ENCODE data around the gene YWHAG. TPM values are rescaled to one million over a fixed set of nuclear protein-coding genes. Genes with fewer than 3 reads are reported as not detected.
"Not testable (repeated sequence)": the region's sequence is repeated elsewhere in the genome, so short reads cannot be mapped to it uniquely, and the experiment has no call there.

The YWHAG gene
- total and polyA plus RNA-seq, 11 donors, result 85.5 to 282 (median 189) TPM

- intact Hi-C loops (cut with DNase I), result no loop called here
- DNase-seq (no peak), ATAC-seq (no peak)
- Histone ChIP-seq H3K4me3 (no peak overlapping the region), H3K9me3 (no peaks in the 10 kb centered on the region), H3K27me3 (no peaks in the 10 kb centered on the region), H3K4me1 (peaks cover 10 to 96% (median 80%) of the 10 kb centered on the region in 12 donors), H3K36me3 (peaks cover 0 to 26% (median 5%) of the 10 kb centered on the region in 9 donors), H3K27ac (peak overlapping the region in 11 of 12 donors; percentile 8 to 90 (median 35))
- WGBS, 4 donors, result 55 to 67% (median 58%) methylated on average over 6 of the region's 6 CpGs
- TF ChIP-seq CTCF (IDR thresholded peaks at IDR 0.05) (no peak), POLR2A (IDR thresholded peaks at IDR 0.05) (no peak)
These were observed 21.6 kb downstream of the YWHAG start for GRCh38 chr7:76337147-76337546.

- no peak overlapping the region for H3K4me3 ChIP-seq
- no peaks in the 10 kb centered on the region for H3K9me3 ChIP-seq
- H3K27me3 ChIP-seq, result no peaks in the 10 kb centered on the region
- TF ChIP-seq CTCF (IDR thresholded peaks at IDR 0.05) (no peak), POLR2A (IDR thresholded peaks at IDR 0.05) (no peak)
- ATAC-seq (no peak), DNase-seq (no peak)
- H3K36me3 ChIP-seq, result peaks cover 0 to 30% (median 0%) of the 10 kb centered on the region in 9 donors
- H3K4me1 ChIP-seq, result peaks cover 10 to 96% (median 82%) of the 10 kb centered on the region in 12 donors
- H3K27ac ChIP-seq, result peak overlapping the region in 6 of 12 donors; percentile 13 to 90 (median 29)
- intact Hi-C loops (cut with DNase I), result no loop called here
These were observed 22.7 kb downstream of the YWHAG start for GRCh38 chr7:76336094-76336493.

- WGBS, 4 donors, result 52 to 80% (median 71%) methylated on average over 2 of the region's 2 CpGs
- H3K27me3 ChIP-seq; intact Hi-C loops (cut with DNase I); H3K4me3 ChIP-seq; ATAC-seq; DNase-seq; H3K9me3 ChIP-seq: not testable (repeated sequence)
- peaks cover 6 to 97% (median 82%) of the 10 kb centered on the region in 12 donors for H3K4me1 ChIP-seq
- peak overlapping the region in 8 of 12 donors; percentile 7 to 90 (median 53) for H3K27ac ChIP-seq
- peaks cover 0 to 35% (median 0%) of the 10 kb centered on the region in 9 donors for H3K36me3 ChIP-seq
These were observed 23.4 kb downstream of the YWHAG start for GRCh38 chr7:76335417-76335816.

GRCh38 chr7:76334320-76334967 is 24.3 kb downstream of the YWHAG start:
- Histone ChIP-seq H3K4me3 (no peak overlapping the region), H3K9me3 (no peaks in the 10 kb centered on the region), H3K4me1 (peaks cover 6 to 93% (median 78%) of the 10 kb centered on the region in 12 donors), H3K36me3 (peaks cover 0 to 35% (median 5%) of the 10 kb centered on the region in 9 donors), H3K27ac (peak overlapping the region; percentile 43 to 90 (median 79)), H3K27me3 (no peaks in the 10 kb centered on the region)
- ATAC-seq (no peak), DNase-seq (no peak)
- intact Hi-C loops (cut with DNase I), result no loop called here
- TF ChIP-seq CTCF (IDR thresholded peaks at IDR 0.05), result no peak
- no peak for TF ChIP-seq POLR2A (IDR thresholded peaks at IDR 0.05)
- whole genome bisulfite sequencing, 4 donors, result 82 to 85% (median 84%) methylated on average over 6 of the region's 6 CpGs

Data from heart left ventricle (tissue), 16 donors.